ENCODE measurements around the gene PMPCA.
"Not testable (repeated sequence)": the region's sequence is repeated elsewhere in the genome, so short reads cannot be mapped to it uniquely, and the experiment has no call there.

The PMPCA gene

GRCh38 chr9:136392538-136393449 lies 17.7 kb upstream of the PMPCA start:
- DNase-seq (ENCODE audit: extremely low spot score, insufficient read length, low read depth): no peak
- FAIRE-seq: no peak

GRCh38 chr9:136393531-136393930 lies 16.9 kb upstream of the PMPCA start:
- FAIRE-seq: no peak

GRCh38 chr9:136394312-136395019 lies 16.0 kb upstream of the PMPCA start:
- no peak for DNase-seq (ENCODE audit: extremely low spot score, insufficient read length, low read depth)
- no peak for FAIRE-seq

More at GRCh38 chr9:136393531-136393930, 16.9 kb upstream of the PMPCA start:
- no peak for DNase-seq (ENCODE audit: extremely low spot score, insufficient read length, low read depth)

GRCh38 chr9:136395020-136395340 lies 15.5 kb upstream of the PMPCA start:
- FAIRE-seq (no peak), DNase-seq (ENCODE audit: extremely low spot score, insufficient read length, low read depth) (no peak)

- DNase-seq (ENCODE audit: extremely low spot score, insufficient read length, low read depth): no peak
- no peak for FAIRE-seq
Observed at GRCh38 chr9:136395345-136396218, 14.9 kb upstream of the PMPCA start.

GRCh38 chr9:136396219-136396515 lies 14.3 kb upstream of the PMPCA start:
- no peak for FAIRE-seq
- DNase-seq (ENCODE audit: extremely low spot score, insufficient read length, low read depth): no peak

- FAIRE-seq (no peak), DNase-seq (ENCODE audit: extremely low spot score, insufficient read length, low read depth) (no peak)
Observed at GRCh38 chr9:136397643-136398042, 12.8 kb upstream of the PMPCA start.

- FAIRE-seq (no peak), DNase-seq (ENCODE audit: extremely low spot score, insufficient read length, low read depth) (no peak)
Observed at GRCh38 chr9:136398286-136398685, 12.2 kb upstream of the PMPCA start.

- FAIRE-seq (peak; percentile 26), DNase-seq (ENCODE audit: extremely low spot score, insufficient read length, low read depth) (no peak)
Observed at GRCh38 chr9:136399176-136400037, 11.1 kb upstream of the PMPCA start.

- FAIRE-seq: peak; percentile 89
- DNase-seq (ENCODE audit: extremely low spot score, insufficient read length, low read depth): peak; percentile 92
Observed at GRCh38 chr9:136400038-136400834, 10.2 kb upstream of the PMPCA start, which contains the start of gene SNAPC4. Gene SNAPC4 (minus strand): TSS chr9:136400170. CDS start chr9:136398428, 1,742 bp downstream.

- FAIRE-seq (no peak), DNase-seq (ENCODE audit: extremely low spot score, insufficient read length, low read depth) (no peak)
Observed at GRCh38 chr9:136401173-136401922, 9.1 kb upstream of the PMPCA start.

GRCh38 chr9:136402067-136402466 lies 8.4 kb upstream of the PMPCA start:
- no peak for DNase-seq (ENCODE audit: extremely low spot score, insufficient read length, low read depth)
- no peak for FAIRE-seq

GRCh38 chr9:136403538-136403914 lies 6.9 kb upstream of the PMPCA start:
- peak; percentile 54 for DNase-seq (ENCODE audit: extremely low spot score, insufficient read length, low read depth)
- peak; percentile 89 for FAIRE-seq

- DNase-seq (ENCODE audit: extremely low spot score, insufficient read length, low read depth) (no peak), FAIRE-seq (peak; percentile 90)
Observed at GRCh38 chr9:136403915-136404800, 6.3 kb upstream of the PMPCA start.

GRCh38 chr9:136404801-136405136 lies 5.7 kb upstream of the PMPCA start:
- FAIRE-seq (no peak), DNase-seq (ENCODE audit: extremely low spot score, insufficient read length, low read depth) (no peak)

- FAIRE-seq: no peak
- no peak for DNase-seq (ENCODE audit: extremely low spot score, insufficient read length, low read depth)
Observed at GRCh38 chr9:136405481-136405880, 5.0 kb upstream of the PMPCA start.

GRCh38 chr9:136405904-136406303 lies 4.6 kb upstream of the PMPCA start:
- not testable (repeated sequence) for FAIRE-seq; DNase-seq (ENCODE audit: extremely low spot score, insufficient read length, low read depth)

Data from GM18507 (cell line).